ENCODE data around the gene GLRA3.

DNA sequence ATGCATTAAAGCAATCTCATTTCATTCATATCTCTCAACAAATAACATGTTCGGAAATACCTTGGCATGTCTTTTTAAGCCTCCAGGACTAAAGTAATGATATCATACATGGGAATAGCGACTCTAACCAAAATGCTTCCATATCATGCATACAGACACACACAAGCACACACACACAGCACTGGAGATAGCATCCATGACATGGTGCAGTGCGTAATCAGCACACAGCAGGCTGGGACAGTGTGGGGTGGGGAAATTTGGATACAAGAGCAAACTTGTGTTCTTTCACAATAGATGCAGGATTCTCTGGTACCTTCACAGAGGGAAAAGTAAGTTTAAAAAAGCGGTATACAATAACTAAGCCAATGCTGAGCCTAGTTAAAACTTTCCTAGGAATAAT is 174.4 kb downstream of the GLRA3 start:
- no peak for TF ChIP-seq POLR2A (IDR thresholded peaks at IDR 0.05)
- TF ChIP-seq CTCF (IDR thresholded peaks at IDR 0.05): no peak

All from lower leg skin (tissue), 3 donors.